MCF 10A (cell line): ENCODE results near the gene FBXL19. TPM values are rescaled to one million over a fixed set of nuclear protein-coding genes. Genes with fewer than 3 reads are reported as not detected.

Experiments
- BruUV-seq: library from RNA; stranded (reverse); fragments of 400-500 nt; replicated peaks from 2 replicates; lab custom pipeline; 2021; lab: Mats Ljungman, UMichigan
- CTCF ChIA-PET: fragments of 300-600 bp; sonication (Branson Sonifier 250); formaldehyde crosslinking; extraction: SDS; loops from one replicate; lab custom pipeline; 2021; ENCODE audit warnings: antibody characterized with exemption, inconsistent platforms; lab: Yijun Ruan, JAX
- POLR2A ChIA-PET: fragments of 300-600, 350-650 bp; sonication (Branson Sonifier 250); formaldehyde crosslinking; extraction: SDS; loops from one replicate; lab custom pipeline; 2020; ENCODE audit warnings: antibody characterized with exemption, inconsistent platforms; lab: Yijun Ruan, JAX
- DNase-seq: peaks from one replicate; pipeline ENCODE4 v3.0.0-alpha.2; 2018; ENCODE audit not compliant: unreplicated experiment
- H3K27ac Mint-ChIP-seq: one replicate; pipeline ENCODE4 v1.8.0; 2022; ENCODE audit warnings: mild to moderate bottlenecking, low read depth, mixed read lengths; ENCODE audit not compliant: unreplicated experiment
- H3K27me3 Mint-ChIP-seq: one replicate; pipeline ENCODE4 v1.8.0; 2022; ENCODE audit warnings: mixed read lengths; ENCODE audit not compliant: insufficient read depth, unreplicated experiment
- H3K36me3 Mint-ChIP-seq: one replicate; pipeline ENCODE4 v1.8.0; 2022; ENCODE audit warnings: mild to moderate bottlenecking, moderate library complexity, mixed read lengths; ENCODE audit not compliant: insufficient read depth, unreplicated experiment
- H3K4me1 Mint-ChIP-seq: one replicate; pipeline ENCODE4 v1.8.0; 2022; ENCODE audit warnings: mixed read lengths; ENCODE audit not compliant: insufficient read depth, unreplicated experiment
- H3K4me3 Mint-ChIP-seq: one replicate; pipeline ENCODE4 v1.8.0; 2022; ENCODE audit warnings: mild to moderate bottlenecking, moderate library complexity, mixed read lengths; ENCODE audit not compliant: unreplicated experiment
- H3K9me3 Mint-ChIP-seq: one replicate; pipeline ENCODE4 v1.8.0; 2022; ENCODE audit warnings: mixed read lengths; ENCODE audit not compliant: unreplicated experiment
- CTCF ChIP-seq: fragments of 200-600 bp; IDR thresholded peaks from one replicate; pipeline ENCODE4 v1.8.0; 2022; ENCODE audit warnings: antibody characterized with exemption, mild to moderate bottlenecking; ENCODE audit not compliant: unreplicated experiment
- intact Hi-C: fragments of 100-400 bp; cut with micrococcal nuclease; formaldehyde crosslinking; loops from 2 replicates; pipeline ENCODE4 v1.14.1; 2022
- total RNA-seq: library from RNA; stranded (reverse); gene quantifications from 2 replicates; pipeline ENCODE4 v1.2.3, GENCODE V29; 2022

FBXL19 gene
- total RNA-seq, 1 experiment from 2014 or later = 18.0 TPM

GRCh38 chr16:30904114-30904780 is 19.1 kb upstream of the FBXL19 start:
- Mint-ChIP-seq H3K27me3 (no peaks in the 10 kb centered on the region), H3K27ac (no peak overlapping the region), H3K9me3 (no peaks in the 10 kb centered on the region), H3K36me3 (no peaks in the 10 kb centered on the region), H3K4me1 (no peaks in the 10 kb centered on the region), H3K4me3 (no peak overlapping the region)
- no peak for TF ChIP-seq CTCF
- intact Hi-C loops = no loop called here
- DNase-seq = no peak
- ChIA-PET CTCF (interaction anchor here (0.6 to 5.6 kb wide), 2 partner anchors 61 to 97 kb away, joined by 3 to 88 read pairs; no protein-coding TSS in a partner anchor), POLR2A (interaction anchor here (0.6 to 0.7 kb wide), 3 partner anchors 10 to 509 kb away, joined by 3 to 4 read pairs (median 3); no protein-coding TSS in a partner anchor)
- BruUV-seq = no TSS peak

GRCh38 chr16:30907064-30907463 is 16.3 kb upstream of the FBXL19 start:
- ChIA-PET POLR2A (no interaction called here), CTCF (interaction anchor here (0.7 to 1.3 kb wide), 2 partner anchors 35 to 62 kb away, joined by 5 to 11 read pairs; no protein-coding TSS in a partner anchor)
- DNase-seq = no peak
- H3K9me3 Mint-ChIP-seq = no peaks in the 10 kb centered on the region
- H3K4me1 Mint-ChIP-seq = no peaks in the 10 kb centered on the region
- H3K36me3 Mint-ChIP-seq = no peaks in the 10 kb centered on the region
- TF ChIP-seq CTCF = no peak
- BruUV-seq = no TSS peak
- H3K27me3 Mint-ChIP-seq = no peaks in the 10 kb centered on the region
- H3K4me3 Mint-ChIP-seq = no peak overlapping the region
- no peak overlapping the region for H3K27ac Mint-ChIP-seq
- intact Hi-C loops = no loop called here

- CTCF ChIA-PET = interaction anchor here (1.3 kb wide), 1 partner anchor 8 kb away, joined by 4 read pairs; no protein-coding TSS in a partner anchor
- TF ChIP-seq CTCF = no peak
- intact Hi-C loops = no loop called here
Observed at GRCh38 chr16:30910427-30911029, 12.8 kb upstream of the FBXL19 start.

GRCh38 chr16:30912794-30913412 is 10.5 kb upstream of the FBXL19 start:
- no peak for TF ChIP-seq CTCF
- no peak for DNase-seq
- H3K4me3 Mint-ChIP-seq = no peak overlapping the region
- H3K4me1 Mint-ChIP-seq = no peaks in the 10 kb centered on the region
- intact Hi-C loops = no loop called here
- no peaks in the 10 kb centered on the region for H3K36me3 Mint-ChIP-seq
- ChIA-PET CTCF (interaction anchor here (0.6 to 1.9 kb wide), 3 partner anchors 11 to 289 kb away, joined by 3 to 13 read pairs (median 4); no protein-coding TSS in a partner anchor), POLR2A (interaction anchor here (0.6 to 1.0 kb wide), 3 partner anchors 18 to 105 kb away, joined by 3 read pairs; no protein-coding TSS in a partner anchor)
- no TSS peak for BruUV-seq
- H3K27me3 Mint-ChIP-seq = no peaks in the 10 kb centered on the region
- H3K27ac Mint-ChIP-seq = no peak overlapping the region
- H3K9me3 Mint-ChIP-seq = no peaks in the 10 kb centered on the region

More at GRCh38 chr16:30910427-30911029, 12.8 kb upstream of the FBXL19 start:
- DNase-seq = no peak
- Mint-ChIP-seq H3K9me3 (no peaks in the 10 kb centered on the region), H3K27me3 (no peaks in the 10 kb centered on the region), H3K27ac (no peak overlapping the region), H3K4me1 (no peaks in the 10 kb centered on the region), H3K4me3 (no peak overlapping the region), H3K36me3 (no peaks in the 10 kb centered on the region)
- POLR2A ChIA-PET = no interaction called here
- BruUV-seq = no TSS peak
